ENCODE data around the gene ANKRD39.
A peak's percentile ranks its signal among the peaks of the same experiment; 100 is the strongest.
"Not testable (repeated sequence)": the region's sequence is repeated elsewhere in the genome, so short reads cannot be mapped to it uniquely, and the experiment has no call there.

Gene ANKRD39, protein sequence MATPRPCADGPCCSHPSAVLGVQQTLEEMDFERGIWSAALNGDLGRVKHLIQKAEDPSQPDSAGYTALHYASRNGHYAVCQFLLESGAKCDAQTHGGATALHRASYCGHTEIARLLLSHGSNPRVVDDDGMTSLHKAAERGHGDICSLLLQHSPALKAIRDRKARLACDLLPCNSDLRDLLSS
- total RNA-seq: 5.0 to 6.3 reads per million in 2 donors

DNA sequence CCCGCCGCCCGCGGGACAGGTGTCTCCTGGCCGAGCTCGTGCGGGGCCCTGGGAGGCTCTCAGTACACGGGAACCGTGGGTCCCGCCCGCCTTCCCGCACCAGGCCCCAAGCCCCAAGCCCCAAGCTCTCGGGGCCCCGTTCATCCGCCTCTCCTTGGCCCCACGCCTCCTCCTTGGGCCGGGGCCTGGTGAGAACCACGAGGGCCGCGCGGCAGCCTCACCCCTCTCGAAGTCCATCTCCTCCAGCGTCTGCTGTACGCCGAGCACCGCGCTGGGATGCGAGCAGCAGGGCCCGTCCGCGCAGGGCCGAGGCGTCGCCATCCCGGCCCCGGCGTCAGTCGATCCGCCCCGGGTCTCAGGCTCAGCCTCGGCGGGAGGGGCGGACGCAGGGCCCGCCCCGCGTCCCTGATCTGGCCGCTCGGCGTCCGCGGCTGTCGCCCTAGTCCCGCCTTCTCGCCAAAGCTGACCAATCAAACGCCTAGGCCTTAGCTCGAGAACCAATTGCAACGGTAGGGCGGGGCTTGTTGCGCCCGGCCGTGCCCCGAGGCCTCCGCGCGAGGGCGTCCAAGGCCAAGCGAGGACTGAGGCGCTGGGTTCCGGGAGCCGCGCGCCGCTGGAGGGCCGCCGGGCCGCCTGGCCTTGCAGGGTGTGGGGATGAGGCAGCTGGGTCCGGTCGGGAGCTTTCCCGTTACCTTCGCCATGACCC, at the start of gene ANKRD39:
ANKRD39 (minus strand) TSS at position 350 of the 706 bp plus-strand sequence; CDS start at position 321, 29 bp downstream.
- DNase-seq: peak; percentile 89

DNA sequence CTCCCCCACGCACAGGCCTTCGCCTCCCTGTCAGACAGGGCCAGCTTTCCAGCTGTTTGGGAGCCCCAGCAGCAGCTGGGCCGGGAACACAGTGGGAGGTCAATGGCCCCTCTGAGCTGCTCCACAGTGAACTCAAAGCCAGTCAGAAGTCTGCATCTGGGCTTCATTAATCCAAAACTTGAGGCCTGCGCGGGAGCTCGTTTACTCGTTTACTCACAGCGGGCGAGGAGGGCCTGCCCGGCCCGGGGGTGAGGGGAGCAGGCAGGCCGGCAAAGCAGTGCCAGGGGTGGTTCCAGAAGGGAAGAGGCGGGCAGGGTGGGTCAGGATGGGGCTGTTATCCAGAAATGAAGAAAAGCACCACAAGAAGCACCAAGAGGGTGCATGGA, 48.9 kb upstream of the ANKRD39 start:
- no peak for DNase-seq

DNA sequence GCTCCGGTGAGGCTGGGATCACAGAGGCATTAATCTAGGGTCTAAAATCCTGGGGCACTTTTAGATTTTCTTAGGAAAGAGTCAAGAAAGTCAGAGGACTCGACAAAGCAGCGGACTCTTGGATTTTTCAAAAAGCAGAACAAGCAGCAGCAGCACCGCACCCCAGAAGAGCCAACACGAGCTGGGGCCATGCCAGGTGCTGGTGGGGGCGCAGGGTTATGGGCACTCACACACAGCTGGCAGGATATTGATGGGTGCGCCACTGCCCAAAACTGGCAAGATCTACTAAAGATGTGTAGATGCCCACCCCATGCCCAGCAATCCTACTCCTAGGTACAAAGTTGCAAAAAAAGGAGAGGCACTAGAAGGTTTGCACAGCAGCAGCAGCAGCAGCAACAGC, 46.0 kb upstream of the ANKRD39 start:
- DNase-seq: no peak

DNA sequence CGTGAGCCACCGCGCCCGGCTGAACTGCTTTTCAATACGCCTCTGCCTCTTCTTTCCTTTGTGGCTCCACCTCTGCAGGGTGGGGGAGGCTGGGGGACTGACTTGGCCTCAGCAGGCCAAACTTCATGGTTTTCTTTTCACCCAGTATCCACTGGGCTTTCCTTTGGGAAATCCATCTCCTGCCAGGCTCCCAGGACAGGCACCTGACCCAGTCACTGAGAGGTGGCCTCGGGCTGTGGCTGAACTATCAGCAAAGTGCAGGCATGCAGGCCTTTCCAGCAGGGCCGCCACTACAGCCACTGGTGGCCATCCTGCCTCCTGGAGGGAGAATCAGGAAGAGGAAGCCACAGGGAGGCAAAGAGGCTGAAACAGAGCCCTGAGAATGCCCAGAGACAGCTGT, 45.5 kb upstream of the ANKRD39 start:
- DNase-seq: no peak

DNA sequence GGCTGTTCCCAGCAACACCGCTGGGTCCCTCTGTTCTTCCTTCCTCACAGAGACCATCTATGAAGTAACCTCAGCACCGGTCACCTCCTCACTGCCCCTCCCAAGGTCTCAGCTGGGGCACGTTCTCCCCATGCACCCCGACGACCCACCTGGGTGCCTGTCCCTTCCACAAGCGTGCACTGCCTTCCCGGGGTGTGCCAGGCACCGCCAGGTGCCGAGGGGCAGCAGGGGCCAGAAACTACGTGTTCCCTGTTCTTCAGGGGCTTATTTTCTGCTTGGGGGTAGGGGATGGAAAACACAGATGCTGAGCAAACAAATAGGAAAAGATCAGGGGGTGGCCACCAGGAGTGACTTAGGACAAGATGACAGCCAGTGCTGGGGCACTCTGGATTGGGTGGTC, 42.4 kb upstream of the ANKRD39 start:
- DNase-seq: no peak

DNA sequence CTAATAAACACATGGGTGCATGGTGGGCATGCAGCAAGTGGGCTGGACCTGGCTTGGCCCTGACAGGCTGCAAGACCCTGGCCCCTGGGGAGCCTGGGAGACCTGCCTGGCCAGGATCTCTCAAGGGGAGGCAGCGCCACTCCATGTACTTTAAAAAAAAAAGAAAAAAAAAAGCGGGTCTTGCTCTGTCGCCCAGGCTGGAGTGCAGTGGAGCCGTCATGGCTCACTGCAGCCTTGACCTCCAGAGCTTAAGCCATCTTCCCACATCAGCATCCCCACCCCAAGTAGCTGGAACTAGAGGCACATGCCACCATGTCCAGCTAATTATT, 41.6 kb upstream of the ANKRD39 start:
- no peak for DNase-seq

DNA sequence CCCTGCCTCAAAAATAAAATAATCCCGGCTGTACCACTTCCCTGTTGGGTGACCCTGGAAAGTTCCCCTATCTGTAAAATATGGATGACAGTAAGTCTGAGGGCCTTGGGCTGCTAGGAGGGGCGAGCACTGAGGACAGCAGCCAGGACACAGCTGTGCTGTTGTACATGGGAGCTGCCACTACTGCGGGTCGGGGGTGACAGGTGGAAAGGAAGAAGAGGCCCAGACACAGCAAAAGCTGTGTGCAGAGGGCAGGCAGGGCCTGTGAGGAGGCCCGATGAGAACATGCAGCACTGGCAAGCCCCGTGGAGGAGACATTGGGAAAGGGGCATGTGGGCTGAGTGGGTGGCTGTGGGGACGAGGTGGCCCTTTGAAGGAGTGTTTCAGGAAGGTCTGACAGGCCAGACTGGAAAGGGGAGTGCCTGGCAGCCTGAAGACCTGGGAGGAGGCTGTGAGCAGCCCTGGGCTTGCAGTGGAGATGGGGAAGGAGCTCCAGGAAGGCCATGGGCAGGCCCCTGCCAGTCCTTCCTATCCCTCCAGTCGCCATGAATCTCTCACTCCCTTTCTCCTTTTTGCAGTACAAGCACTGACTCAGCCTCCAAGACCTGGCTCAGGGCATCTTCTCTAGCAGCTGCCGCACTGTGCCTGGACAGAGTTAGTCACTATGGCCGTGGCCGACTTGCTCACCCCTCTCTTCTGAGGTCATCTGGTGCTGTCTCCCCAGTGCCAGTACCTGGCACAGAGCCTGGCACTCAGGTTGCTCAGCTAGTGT, 41.0 kb upstream of the ANKRD39 start:
- DNase-seq: no peak

DNA sequence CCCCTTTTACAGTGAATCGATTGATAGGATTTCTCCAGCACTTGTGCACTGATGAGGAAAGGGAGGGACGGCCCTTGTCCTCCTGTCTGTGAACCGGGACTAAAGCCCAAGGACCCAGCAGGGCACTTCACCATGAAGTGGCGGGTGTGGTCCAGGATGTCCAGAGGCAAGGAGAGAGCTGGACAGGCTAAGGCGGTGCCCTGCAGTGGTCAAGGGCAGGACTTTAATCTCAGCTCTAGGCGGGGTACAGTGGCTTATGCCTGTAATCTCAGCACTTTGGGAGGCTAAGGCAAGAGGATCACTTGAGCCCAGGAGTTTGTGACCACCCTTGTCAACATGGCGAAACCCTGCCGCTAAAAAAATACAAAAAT, 40.3 kb upstream of the ANKRD39 start:
- DNase-seq: no peak

DNA sequence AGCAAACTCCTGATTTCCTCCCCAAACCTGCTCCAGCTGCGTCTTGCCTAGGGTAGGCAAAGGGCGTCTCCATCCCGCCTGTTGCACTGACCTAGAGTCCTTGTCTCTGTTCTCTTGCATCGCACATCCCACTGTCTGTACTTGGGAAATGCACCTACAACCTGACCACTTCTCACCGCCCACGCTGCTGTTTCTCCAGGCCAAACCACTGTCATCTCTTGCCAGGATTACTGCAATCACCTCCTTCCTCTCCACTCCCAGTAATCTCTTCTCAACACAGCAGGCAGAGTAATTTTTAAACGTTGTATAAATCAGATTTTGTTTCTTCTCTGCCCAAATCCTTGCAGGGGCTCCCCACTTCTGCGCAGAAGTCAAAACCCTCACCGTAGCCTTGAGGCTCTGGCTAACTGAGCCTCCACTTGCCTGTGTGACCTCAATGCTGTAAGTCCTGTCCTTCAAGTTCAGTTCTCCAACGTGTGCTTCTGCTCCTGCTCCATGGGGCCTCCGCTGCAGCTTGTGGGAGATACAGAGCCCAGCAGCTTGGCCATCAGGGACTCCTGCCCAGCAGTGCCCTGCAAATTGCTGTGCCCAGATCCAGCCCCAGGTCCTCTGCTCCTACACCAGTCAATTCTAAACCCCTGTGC, 39.8 kb upstream of the ANKRD39 start:
- no peak for DNase-seq

DNA sequence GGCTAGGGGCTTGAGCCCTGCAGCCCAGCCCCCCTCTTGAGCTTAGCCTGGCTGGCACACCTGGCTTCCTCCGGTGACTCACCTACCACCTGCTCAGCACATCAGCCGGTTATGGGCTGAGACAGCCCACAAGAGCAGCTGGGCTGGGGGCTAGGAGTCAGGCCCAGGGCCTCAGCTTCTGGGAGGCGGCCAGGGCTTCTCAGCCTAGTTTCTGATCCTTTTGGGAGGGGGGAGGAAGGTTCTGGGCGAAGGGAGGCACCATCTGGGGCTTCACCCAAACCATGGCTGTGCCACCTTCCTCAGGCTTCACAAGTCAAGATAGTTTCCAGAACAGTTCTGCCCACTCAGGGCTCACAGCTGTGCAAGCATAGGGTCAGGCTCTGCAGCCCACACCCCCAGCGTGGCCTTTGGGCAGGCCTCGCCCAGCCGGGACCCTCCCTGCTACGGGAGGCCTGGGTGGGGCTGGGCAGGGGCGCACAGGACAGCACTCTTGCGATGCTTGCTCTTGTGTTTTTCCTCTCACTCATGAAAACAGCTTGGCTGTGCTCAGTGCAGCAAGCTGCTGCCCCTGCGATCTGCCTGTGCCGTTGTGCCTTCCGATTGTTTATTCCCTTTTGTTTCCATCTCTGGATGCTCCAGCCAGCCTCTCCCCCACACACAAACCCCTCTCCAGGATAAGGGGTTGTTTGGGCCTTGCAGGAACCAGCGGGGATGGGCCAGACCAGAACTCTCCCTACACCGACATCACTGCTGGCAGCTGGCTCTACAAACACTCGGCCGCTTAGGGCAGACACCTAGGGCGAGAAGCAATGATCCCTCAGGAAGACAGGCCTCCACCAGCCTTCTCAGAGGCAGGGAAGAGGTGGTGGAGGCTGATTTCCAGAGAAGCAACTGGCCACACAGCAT, 38.2 kb upstream of the ANKRD39 start:
- DNase-seq: no peak

DNA sequence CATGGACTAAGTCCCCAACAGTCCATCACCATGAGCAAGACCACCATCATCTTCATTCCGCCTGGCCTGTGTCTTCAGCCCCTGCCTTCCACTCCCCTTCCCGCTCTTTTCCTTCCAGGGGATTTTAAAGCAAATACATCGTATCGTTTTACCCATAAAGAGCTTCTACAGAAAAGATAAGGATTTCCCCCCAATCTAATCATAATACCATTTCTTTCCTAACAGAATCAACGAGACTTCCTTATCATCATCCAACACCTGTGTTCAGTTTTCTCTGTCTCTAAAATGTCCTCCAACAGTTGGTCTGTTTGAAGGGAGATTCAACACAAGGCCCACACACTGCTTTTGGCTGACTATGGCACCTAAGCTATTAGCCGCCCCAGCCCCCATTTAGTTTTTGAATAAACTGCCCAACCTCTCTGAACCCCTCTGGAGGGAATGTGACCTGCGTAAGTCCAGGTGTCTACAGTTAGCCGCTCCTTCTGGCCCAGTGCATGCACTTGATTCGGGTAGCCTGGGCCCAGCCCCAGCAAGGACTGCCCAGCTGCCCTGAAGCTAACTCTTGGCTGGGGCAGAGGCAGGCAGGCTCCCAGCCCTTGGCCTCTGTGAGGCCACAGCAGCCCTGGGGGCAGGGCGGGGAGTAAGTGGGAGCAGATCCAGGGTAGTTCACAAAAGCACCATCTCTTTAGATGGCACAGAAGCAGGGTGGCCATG, 37.4 kb upstream of the ANKRD39 start:
- no peak for DNase-seq

DNA sequence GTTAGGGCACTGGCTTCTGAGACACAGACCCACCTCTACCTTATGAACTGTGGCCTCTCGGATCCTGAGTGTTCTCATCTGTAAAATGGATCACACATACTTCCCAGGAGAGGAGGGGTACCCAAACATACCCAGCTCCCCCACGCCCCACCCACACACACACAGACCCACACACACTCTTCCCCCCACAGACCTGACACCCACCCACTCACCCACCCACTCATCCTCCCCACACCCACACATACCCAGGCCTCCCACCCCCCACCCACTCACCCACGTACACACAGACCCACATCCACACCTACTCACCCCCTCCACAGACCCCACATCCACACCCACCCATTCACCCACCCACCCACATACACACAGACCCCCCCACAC, 36.3 kb upstream of the ANKRD39 start:
- no peak for DNase-seq

DNA sequence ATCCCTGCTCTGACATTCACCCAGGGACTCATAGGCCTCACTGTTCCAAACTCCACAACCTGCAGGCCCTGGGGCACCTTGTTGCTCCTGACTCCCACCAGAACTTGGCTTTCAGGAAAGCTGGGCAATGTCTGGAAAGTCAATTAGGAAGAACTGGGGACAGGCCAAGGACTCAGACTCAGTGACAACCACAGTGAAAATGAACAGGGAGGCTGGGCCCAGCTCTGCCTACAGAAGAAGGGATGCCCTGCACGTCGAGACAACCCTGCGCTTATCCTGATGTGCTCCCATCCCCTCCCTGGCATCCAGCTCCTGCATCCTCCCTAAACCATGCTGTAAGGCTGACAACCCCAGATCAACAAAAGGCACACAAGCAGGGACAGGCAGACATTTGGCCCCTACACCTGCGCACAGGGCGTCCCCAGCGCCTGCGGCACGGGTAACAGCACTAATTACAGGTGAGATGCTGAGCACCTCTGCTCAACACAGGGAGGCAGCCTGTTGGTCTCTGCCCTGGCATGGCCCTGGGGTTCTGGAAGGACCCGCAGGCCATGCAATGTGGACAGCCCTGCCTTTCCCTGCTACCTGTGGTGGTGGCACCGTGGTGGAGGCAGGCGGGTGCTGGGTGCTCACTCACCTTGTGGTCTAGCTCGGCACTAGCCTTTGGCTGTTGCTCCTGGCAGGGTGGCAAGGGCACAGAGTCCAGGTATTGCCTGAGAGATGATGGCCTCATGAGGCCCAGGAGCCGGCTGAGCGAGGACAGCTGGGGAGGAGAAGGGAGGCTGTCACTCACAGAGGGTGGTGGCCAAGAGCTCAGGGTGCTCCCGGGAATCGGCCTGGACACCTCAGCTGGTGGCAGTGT, 35.7 kb upstream of the ANKRD39 start:
- DNase-seq: no peak

DNA sequence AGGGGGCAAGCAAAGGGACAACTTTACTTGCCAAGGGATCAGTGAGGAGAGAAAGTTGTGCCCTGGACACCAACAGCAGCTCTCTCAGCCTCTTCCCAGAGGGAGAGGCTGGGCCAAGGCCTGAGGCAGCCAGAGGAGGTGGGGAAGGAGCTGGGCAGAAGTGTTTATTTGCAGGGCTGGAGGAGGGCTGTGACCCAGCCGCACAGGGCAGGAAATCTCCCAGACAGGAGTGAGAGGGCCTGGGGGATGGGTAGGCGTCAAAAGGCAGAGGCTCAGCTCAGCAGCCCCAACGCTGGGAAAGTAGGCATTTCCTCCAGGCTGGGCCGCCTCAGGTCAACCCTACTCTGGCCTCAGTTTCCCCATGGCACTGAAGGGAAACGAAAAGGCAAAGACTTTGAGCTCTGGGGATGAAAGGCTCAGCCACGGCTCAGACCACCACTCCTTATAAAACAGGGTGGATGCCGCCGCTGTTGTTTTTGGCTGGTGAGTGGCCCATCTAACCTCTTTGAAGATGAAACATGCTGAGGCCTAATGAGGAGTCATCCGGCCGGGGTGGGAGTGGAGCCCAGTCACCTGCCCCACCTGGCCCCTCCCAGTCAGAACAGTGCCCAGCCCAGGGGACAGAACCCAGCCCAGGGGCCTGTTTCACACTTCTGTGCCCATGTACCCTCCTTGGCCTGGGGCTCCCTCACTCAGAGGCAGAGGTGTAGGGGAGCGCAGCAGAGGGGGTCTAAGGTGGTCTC, 33.9 kb upstream of the ANKRD39 start:
- no peak for DNase-seq

DNA sequence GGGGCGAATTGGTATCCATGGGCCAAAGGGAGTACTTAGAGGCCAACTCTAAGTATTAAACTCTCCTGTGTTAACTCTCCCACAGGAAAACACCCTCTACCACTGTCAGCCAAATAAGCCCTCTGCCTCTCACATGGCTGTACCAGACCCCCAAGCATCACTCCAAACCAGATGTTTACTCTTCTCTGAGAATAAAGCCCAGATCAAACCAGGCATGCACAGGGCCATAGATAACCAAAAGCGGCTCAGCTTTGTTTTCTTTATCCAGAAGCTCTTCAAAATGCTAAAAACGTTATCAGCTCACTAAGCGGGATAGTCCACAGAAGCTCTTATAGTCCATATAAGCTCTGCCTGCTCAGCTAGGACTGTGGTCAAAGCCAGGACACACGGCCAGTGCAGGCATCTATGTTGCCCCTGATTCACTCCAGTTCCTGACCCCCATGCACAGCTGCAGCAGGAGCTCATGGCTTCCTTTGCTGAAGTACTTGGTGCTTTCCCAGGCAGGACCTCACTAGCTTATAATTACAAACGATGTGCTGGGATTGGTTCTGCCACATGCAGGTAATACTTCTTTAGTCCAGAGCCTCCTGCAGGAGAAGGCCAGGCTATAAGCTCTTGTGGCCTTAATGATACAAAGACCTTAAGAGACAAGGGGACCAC, 33.0 kb upstream of the ANKRD39 start:
- DNase-seq: no peak

DNA sequence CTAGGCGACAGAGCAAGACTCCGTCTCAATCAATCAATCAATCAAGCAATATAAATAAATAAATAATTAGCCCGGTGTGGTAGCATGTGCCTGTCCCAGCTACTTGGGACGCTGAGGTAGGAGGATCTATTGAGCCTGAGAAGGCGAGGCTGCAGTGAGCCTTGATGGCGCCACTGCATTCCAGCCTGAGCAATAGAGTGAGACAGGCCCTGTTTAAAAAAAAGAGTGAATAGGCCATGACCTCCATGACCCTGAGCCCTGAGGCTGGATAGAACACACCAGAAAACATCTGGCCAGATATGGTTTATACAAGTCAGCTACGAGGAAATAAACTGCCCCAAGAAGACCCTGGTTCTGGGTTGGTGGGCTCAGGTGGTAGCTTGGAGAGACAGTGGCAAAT, 32.4 kb upstream of the ANKRD39 start:
- DNase-seq: no peak

DNA sequence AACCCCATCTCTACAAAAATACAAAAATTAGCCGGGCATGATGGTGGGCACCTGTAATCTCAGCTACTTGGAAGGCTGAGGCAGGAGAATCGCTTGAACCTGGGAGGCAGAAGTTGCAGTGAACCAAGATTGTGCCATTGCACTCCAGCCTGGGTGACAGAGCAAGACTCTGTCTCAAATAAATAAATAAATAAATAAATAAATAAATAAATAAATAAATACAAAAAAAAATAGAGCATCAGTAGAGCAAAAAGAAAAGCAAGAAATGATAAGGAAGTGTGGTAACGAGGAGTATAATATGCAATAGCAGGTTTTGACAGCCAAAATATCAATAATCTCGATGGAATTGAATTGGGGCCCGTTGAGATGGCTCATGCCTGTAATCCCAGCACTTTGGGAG, 31.7 kb upstream of the ANKRD39 start:
- DNase-seq: not testable (repeated sequence)

DNA sequence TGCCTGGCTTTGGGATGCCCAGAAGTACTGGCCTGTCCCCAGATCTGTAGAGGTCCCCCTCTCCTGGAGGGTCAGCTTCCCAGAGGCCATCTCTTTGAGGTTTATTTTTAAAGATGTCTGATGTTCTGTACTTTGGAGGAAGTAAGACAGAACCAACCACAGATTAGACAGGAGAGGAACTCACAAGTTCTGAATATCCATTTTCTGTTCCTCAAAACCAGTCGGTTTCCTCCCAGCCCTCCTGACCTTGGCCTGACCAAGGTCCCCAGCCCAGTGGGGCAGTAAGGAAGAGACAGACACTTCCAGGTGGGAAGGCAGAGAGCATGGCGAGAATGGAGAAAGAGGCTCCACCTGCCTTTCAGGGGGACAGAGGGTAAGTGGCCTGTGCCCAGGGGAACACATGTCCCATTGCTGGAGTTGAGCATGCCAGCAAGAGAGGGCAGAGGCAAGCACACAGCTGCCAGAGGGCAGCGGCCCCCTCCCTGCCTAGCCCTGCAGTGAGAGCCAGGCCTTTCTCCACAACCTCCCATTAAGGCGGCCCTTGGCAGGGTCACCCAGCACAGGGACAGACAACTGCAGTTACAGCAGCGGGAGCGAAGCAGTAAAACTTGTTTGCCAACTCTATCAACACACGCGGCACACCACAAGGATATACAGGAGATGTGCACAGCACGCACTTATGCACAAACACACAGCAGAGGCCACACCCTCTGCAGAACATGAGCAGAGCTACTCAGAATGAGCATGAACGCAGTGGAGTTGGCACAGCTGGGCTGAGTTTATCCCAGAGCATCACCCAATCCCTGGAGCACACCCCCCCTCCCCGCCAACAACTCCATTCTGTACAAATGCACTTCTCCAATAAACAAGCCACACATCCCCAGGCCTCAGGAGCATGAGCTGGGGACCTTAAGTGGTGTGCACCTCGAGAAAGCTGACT, 30.5 kb upstream of the ANKRD39 start:
- no peak for DNase-seq
